HL-60 (cell line): ENCODE measurements around the gene MRPS23.

ENCODE experiments used
- CTCF ChIP-seq: IDR thresholded peaks from one replicate; pipeline ENCODE4 v1.5.1; 2011; ENCODE audit warnings: low read length, control low read depth, inconsistent platforms; ENCODE audit not compliant: insufficient read depth
- POLR2AphosphoS5 ChIP-seq: IDR thresholded peaks from 2 replicates; pipeline ENCODE4 v1.6.1; 2012; ENCODE audit warnings: low read depth
- TF ChIP-seq, protein P1 (sequence below): IDR thresholded peaks from 2 replicates; pipeline ENCODE4 v1.6.1; 2012; ENCODE audit warnings: low read depth; ENCODE audit not compliant: insufficient replicate concordance

DNA sequence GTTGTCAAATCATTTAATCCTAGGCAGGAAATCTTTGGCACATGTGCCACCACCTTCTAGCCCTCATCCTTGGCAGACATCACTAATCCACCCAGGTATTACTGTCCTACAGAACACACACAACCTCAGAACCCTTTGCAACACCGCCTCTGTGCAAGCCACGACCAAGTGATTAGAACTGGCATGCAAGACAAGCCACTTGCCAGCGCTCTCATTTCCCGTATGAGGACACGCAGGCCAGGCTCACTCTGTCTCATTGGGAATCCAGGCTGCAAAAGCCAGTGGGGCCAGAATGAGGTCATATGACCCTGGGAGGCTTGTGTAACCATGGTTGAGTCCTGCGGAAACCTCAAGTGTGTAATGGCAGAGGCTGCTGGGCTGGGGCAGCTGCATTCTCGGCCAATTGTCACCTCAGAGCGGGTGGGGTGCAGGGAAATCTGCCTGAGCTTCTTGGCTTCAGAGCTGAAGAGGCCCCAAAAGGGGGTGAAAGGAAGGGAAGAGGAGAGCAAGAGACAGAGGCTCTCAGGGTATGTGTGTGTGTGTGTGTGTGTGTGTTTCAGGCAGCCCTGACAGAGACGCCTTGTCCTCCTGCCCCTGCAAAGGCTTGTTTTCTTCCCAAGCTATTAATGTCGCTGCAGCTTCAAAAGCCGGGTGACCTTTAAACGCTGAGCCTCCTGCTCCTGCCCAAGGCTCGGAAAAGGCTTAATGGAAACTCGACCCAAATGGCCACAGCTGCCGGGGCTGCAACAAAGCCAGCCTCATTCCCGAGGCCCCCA is 43.2 kb upstream of the MRPS23 start:
- TF ChIP-seq CTCF (no peak), POLR2AphosphoS5 (peak; percentile 90)
- TF ChIP-seq, protein P1, sequence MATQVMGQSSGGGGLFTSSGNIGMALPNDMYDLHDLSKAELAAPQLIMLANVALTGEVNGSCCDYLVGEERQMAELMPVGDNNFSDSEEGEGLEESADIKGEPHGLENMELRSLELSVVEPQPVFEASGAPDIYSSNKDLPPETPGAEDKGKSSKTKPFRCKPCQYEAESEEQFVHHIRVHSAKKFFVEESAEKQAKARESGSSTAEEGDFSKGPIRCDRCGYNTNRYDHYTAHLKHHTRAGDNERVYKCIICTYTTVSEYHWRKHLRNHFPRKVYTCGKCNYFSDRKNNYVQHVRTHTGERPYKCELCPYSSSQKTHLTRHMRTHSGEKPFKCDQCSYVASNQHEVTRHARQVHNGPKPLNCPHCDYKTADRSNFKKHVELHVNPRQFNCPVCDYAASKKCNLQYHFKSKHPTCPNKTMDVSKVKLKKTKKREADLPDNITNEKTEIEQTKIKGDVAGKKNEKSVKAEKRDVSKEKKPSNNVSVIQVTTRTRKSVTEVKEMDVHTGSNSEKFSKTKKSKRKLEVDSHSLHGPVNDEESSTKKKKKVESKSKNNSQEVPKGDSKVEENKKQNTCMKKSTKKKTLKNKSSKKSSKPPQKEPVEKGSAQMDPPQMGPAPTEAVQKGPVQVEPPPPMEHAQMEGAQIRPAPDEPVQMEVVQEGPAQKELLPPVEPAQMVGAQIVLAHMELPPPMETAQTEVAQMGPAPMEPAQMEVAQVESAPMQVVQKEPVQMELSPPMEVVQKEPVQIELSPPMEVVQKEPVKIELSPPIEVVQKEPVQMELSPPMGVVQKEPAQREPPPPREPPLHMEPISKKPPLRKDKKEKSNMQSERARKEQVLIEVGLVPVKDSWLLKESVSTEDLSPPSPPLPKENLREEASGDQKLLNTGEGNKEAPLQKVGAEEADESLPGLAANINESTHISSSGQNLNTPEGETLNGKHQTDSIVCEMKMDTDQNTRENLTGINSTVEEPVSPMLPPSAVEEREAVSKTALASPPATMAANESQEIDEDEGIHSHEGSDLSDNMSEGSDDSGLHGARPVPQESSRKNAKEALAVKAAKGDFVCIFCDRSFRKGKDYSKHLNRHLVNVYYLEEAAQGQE: no peak
